GM12873 (cell line): ENCODE data around the gene ASAP2.

Source experiments
- TF ChIP-seq, protein P1 (sequence below): IDR thresholded peaks from 2 replicates; pipeline ENCODE4 v1.5.1; 2012; ENCODE audit warnings: low read depth, mild to moderate bottlenecking, moderate library complexity, low read length, control low read depth; ENCODE audit not compliant: insufficient read depth; ENCODE audit errors: missing control alignments

Gene ASAP2

GRCh38 chr2:9230051-9230802 lies 23.6 kb downstream of the ASAP2 start:
- TF ChIP-seq, protein P1, sequence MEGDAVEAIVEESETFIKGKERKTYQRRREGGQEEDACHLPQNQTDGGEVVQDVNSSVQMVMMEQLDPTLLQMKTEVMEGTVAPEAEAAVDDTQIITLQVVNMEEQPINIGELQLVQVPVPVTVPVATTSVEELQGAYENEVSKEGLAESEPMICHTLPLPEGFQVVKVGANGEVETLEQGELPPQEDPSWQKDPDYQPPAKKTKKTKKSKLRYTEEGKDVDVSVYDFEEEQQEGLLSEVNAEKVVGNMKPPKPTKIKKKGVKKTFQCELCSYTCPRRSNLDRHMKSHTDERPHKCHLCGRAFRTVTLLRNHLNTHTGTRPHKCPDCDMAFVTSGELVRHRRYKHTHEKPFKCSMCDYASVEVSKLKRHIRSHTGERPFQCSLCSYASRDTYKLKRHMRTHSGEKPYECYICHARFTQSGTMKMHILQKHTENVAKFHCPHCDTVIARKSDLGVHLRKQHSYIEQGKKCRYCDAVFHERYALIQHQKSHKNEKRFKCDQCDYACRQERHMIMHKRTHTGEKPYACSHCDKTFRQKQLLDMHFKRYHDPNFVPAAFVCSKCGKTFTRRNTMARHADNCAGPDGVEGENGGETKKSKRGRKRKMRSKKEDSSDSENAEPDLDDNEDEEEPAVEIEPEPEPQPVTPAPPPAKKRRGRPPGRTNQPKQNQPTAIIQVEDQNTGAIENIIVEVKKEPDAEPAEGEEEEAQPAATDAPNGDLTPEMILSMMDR = no peak

DNA sequence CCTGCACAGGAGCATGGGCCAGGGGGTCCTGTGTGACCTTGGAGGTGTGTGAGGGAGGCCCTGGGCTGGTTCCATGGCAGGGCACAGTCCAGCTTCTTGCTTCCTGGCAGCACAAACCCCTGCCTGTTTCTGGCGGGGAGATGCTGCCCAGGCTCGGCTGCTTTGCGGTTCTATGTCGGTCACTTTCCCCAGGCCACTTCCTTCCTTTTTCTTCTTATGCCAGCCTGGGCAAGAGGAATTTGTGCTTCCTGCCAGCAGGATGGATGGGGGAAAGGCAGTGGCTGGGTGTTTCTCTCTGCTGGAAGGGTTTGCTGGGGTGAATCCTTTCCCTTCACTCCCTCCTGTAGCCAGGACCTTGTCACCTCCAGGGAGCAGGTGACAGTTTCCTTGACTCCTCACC lies 24.3 kb downstream of the ASAP2 start:
- TF ChIP-seq, protein P1 = no peak

GRCh38 chr2:9231291-9232165 lies 24.9 kb downstream of the ASAP2 start:
- TF ChIP-seq, protein P1 = no peak

- TF ChIP-seq, protein P1 = no peak
These were observed 25.5 kb downstream of the ASAP2 start for GRCh38 chr2:9232166-9232479.

DNA sequence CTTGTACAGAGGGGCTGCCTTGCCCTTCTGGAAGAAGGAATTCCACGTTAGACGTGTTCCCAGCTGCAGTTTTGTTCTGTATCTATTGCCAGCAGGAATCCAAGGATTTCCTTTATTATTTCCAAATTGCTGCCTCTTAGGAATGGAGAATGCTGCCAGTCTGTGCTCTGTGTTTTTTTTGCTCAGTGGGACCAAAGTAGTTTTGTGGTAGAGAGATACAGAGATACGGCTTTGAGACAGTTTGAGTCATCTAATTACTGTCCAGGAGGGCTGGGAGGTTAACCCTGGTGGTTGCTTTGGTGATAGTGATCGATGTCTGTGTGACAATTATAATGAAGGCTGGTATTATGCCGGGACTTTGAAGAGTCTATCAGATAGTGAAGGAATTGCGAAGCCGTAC lies 26.3 kb downstream of the ASAP2 start:
- TF ChIP-seq, protein P1 = no peak

DNA sequence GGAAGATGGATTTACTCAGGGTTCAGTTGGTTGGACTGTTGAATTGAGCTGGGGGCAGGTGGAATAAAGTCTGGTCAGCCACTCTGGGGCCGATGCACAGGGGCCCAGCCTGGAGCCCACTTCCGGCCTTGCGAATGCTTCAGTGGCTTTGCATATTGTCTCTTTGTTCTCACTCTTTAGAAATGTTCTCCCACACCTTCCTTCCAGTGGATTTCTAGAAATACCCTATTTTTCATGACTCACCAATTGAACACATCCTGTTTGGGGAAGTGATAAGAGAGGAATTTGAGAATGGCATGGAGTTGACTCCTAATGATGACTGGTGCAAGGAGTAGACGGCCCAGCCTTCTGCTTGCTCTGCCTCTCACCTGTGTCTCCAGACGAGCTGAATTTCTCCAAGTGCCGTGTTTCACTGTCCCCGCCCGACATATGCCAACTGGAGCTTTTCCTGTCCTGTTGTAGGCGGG lies 28.1 kb downstream of the ASAP2 start:
- TF ChIP-seq, protein P1 = no peak

- TF ChIP-seq, protein P1 = no peak
These were observed 28.8 kb downstream of the ASAP2 start for GRCh38 chr2:9235147-9236044.
